ENCODE results near the gene KCNJ3. TPM values are rescaled to one million over a fixed set of nuclear protein-coding genes. Genes with fewer than 3 reads are reported as not detected.

The KCNJ3 gene
- total RNA-seq, 1 donor from 2014 or later, result 4.2 TPM

GRCh38 chr2:154673694-154674093, 24.8 kb upstream of the KCNJ3 start:
- Histone ChIP-seq H3K27ac (no peak overlapping the region), H3K4me1 (no peaks in the 10 kb centered on the region), H3K4me3 (no peak overlapping the region), H3K27me3 (no peaks in the 10 kb centered on the region), H3K36me3 (no peaks in the 10 kb centered on the region), H3K9me3 (no peaks in the 10 kb centered on the region)
- intact Hi-C loops (cut with DNase I), result no loop called here
- TF ChIP-seq POLR2A (IDR thresholded peaks at IDR 0.05), result no peak
- no peak for TF ChIP-seq POLR2AphosphoS5 (IDR thresholded peaks at IDR 0.05; ENCODE audit: insufficient read depth in 1 of 2, low read depth in 1 of 2)
- TF ChIP-seq, protein P1, sequence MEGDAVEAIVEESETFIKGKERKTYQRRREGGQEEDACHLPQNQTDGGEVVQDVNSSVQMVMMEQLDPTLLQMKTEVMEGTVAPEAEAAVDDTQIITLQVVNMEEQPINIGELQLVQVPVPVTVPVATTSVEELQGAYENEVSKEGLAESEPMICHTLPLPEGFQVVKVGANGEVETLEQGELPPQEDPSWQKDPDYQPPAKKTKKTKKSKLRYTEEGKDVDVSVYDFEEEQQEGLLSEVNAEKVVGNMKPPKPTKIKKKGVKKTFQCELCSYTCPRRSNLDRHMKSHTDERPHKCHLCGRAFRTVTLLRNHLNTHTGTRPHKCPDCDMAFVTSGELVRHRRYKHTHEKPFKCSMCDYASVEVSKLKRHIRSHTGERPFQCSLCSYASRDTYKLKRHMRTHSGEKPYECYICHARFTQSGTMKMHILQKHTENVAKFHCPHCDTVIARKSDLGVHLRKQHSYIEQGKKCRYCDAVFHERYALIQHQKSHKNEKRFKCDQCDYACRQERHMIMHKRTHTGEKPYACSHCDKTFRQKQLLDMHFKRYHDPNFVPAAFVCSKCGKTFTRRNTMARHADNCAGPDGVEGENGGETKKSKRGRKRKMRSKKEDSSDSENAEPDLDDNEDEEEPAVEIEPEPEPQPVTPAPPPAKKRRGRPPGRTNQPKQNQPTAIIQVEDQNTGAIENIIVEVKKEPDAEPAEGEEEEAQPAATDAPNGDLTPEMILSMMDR (IDR thresholded peaks at IDR 0.05), result no peak
- no peak for DNase-seq (ENCODE audit: extremely low spot score in 2 of 2)

DNA sequence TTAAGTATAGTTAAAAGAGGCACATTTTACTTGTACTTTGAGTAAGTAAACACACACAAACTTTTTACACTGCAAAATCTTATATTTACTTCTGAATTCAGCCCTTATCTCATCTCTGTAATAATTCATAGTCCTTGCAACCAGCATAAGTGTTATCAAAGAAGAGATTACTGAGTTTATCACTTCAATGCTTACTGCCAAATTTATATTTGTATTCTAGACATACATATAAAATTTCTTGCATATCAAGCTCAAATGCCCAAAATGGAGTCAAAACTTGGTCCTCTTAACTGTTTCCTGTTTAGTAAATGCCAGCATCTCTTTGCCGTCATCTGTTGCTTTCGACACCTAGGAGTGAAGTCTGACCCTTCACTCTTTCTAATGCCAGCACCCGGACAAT, 21.1 kb upstream of the KCNJ3 start:
- DNase-seq (ENCODE audit: extremely low spot score in 2 of 2), result no peak
- no peaks in the 10 kb centered on the region for H3K27me3 ChIP-seq
- H3K4me1 ChIP-seq, result no peaks in the 10 kb centered on the region
- no peaks in the 10 kb centered on the region for H3K36me3 ChIP-seq
- intact Hi-C loops (cut with DNase I), result no loop called here
- TF ChIP-seq, protein P1 (IDR thresholded peaks at IDR 0.05), result no peak
- TF ChIP-seq POLR2A (IDR thresholded peaks at IDR 0.05) (no peak), POLR2AphosphoS5 (IDR thresholded peaks at IDR 0.05; ENCODE audit: insufficient read depth in 1 of 2, low read depth in 1 of 2) (no peak)
- no peak overlapping the region for H3K27ac ChIP-seq
- no peak overlapping the region for H3K4me3 ChIP-seq
- H3K9me3 ChIP-seq, result no peaks in the 10 kb centered on the region

DNA sequence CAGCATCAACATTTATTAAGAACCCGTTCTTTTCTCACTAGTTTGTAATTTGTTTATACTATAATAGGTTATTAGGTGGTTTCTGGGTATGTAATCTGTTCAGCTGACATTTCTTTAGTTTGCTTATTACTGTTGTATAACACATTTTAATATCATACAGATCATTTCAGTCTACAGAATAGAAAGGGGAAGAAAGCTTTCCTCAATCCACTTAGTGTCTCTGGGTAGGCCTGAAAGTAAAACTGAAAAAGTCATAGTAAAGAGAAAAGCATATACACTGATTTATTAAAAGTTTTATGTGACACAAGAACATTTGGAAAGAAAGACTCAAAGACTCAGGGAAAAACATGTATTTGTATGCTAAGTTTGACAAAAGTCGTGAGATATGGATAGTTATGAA, 16.8 kb upstream of the KCNJ3 start:
- TF ChIP-seq, protein P1 (IDR thresholded peaks at IDR 0.05), result no peak
- TF ChIP-seq POLR2A (IDR thresholded peaks at IDR 0.05), result no peak
- TF ChIP-seq POLR2AphosphoS5 (IDR thresholded peaks at IDR 0.05; ENCODE audit: insufficient read depth in 1 of 2, low read depth in 1 of 2), result no peak
- no peak overlapping the region for H3K4me3 ChIP-seq
- DNase-seq (ENCODE audit: extremely low spot score in 2 of 2), result no peak
- no peak overlapping the region for H3K27ac ChIP-seq
- H3K36me3 ChIP-seq, result no peaks in the 10 kb centered on the region
- intact Hi-C loops (cut with DNase I), result no loop called here
- H3K27me3 ChIP-seq, result no peaks in the 10 kb centered on the region
- H3K9me3 ChIP-seq, result no peaks in the 10 kb centered on the region
- no peaks in the 10 kb centered on the region for H3K4me1 ChIP-seq

- no peak overlapping the region for H3K27ac ChIP-seq
- H3K9me3 ChIP-seq, result no peaks in the 10 kb centered on the region
- TF ChIP-seq, protein P1 (IDR thresholded peaks at IDR 0.05), result no peak
- TF ChIP-seq POLR2AphosphoS5 (IDR thresholded peaks at IDR 0.05; ENCODE audit: insufficient read depth in 1 of 2, low read depth in 1 of 2) (no peak), POLR2A (IDR thresholded peaks at IDR 0.05) (no peak)
- intact Hi-C loops (cut with DNase I), result no loop called here
- H3K4me1 ChIP-seq, result no peaks in the 10 kb centered on the region
- no peak overlapping the region for H3K4me3 ChIP-seq
- H3K36me3 ChIP-seq, result no peaks in the 10 kb centered on the region
- H3K27me3 ChIP-seq, result no peaks in the 10 kb centered on the region
- DNase-seq (ENCODE audit: extremely low spot score in 2 of 2), result no peak
Measured at GRCh38 chr2:154686162-154686561, 12.3 kb upstream of the KCNJ3 start.

DNA sequence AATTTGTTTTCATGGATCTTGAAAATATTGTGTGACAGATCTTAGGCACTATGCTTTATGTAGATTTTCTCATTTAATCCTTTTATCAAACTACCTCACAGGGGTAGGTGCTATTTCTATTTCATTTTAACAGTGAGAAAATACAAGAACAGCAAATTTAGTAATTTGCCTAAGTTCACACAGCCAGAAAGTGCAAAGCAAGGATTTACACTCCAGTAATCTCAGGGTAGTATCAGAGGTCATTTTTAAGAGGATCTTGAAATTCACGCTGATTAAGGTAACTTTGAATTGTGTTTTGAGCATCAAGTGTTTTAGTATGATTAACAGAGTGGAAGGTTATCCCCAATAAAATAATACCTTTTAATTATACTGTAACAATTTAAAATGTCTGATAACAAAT, 10.1 kb upstream of the KCNJ3 start:
- TF ChIP-seq POLR2A (IDR thresholded peaks at IDR 0.05), result no peak
- no peaks in the 10 kb centered on the region for H3K36me3 ChIP-seq
- intact Hi-C loops (cut with DNase I), result no loop called here

GRCh38 chr2:154689158-154689557, 9.3 kb upstream of the KCNJ3 start:
- intact Hi-C loops (cut with DNase I), result no loop called here
- H3K36me3 ChIP-seq, result no peaks in the 10 kb centered on the region
- no peak overlapping the region for H3K27ac ChIP-seq
- H3K4me3 ChIP-seq, result no peak overlapping the region
- no peaks in the 10 kb centered on the region for H3K27me3 ChIP-seq
- TF ChIP-seq POLR2A (IDR thresholded peaks at IDR 0.05), result no peak
- TF ChIP-seq POLR2AphosphoS5 (IDR thresholded peaks at IDR 0.05; ENCODE audit: insufficient read depth in 1 of 2, low read depth in 1 of 2), result no peak
- TF ChIP-seq, protein P1 (IDR thresholded peaks at IDR 0.05), result no peak
- H3K4me1 ChIP-seq, result no peaks in the 10 kb centered on the region
- H3K9me3 ChIP-seq, result no peaks in the 10 kb centered on the region
- no peak for DNase-seq (ENCODE audit: extremely low spot score in 2 of 2)

More for the DNA sequence above, 10.1 kb upstream of the KCNJ3 start:
- no peak for DNase-seq (ENCODE audit: extremely low spot score in 2 of 2)
- H3K4me3 ChIP-seq, result no peak overlapping the region
- no peaks in the 10 kb centered on the region for H3K9me3 ChIP-seq
- no peaks in the 10 kb centered on the region for H3K4me1 ChIP-seq
- H3K27ac ChIP-seq, result no peak overlapping the region
- H3K27me3 ChIP-seq, result no peaks in the 10 kb centered on the region

Data from vagina (tissue), 2 donors.